ENCODE results near the gene NSD2.
A peak's percentile ranks its signal among the peaks of the same experiment; 100 is the strongest.
"Not testable (repeated sequence)": the region's sequence is repeated elsewhere in the genome, so short reads cannot be mapped to it uniquely, and the experiment has no call there.

NSD2 gene

GRCh38 chr4:1834047-1834775 is 37.0 kb upstream of the NSD2 start:
- Histone ChIP-seq H3K36me3 (ENCODE audit: control insufficient read depth in 2 of 2, insufficient read depth in 1 of 2, low read length in 2 of 2) (peaks cover 13 to 92% of the 10 kb centered on the region in 2 experiments; a peak in 2 of 3 replicates), H3K4me3 (ENCODE audit: low read depth, low read length) (no peak overlapping the region), H3K27ac (ENCODE audit: extremely low read depth, low read depth, low read length) (no peak overlapping the region), H3K9me3 (ENCODE audit: control insufficient read depth, insufficient read depth, low read depth, low read length) (no peaks in the 10 kb centered on the region), H3K4me1 (ENCODE audit: control insufficient read depth, insufficient read depth, low read length) (no peaks in the 10 kb centered on the region)
- ChIA-PET POLR2A (no interaction called here), CTCF (interaction anchor here (1.7 kb wide), 1 partner anchor 28 kb away, joined by 3 read pairs; no protein-coding TSS in a partner anchor)
- TF ChIP-seq YY1 (tag by site-specific recombination; IDR thresholded peaks at IDR 0.05): no peak
- TF ChIP-seq ZNF704 (tag by site-specific recombination; IDR thresholded peaks at IDR 0.05): no peak
- TF ChIP-seq ZBTB11 (tag by site-specific recombination; conservative IDR thresholded peaks at IDR 0.05; ENCODE audit: low read depth): no peak
- TF ChIP-seq TRIM28 (IDR thresholded peaks at IDR 0.05; ENCODE audit: borderline replicate concordance, low read length): no peak
- no peak for TF ChIP-seq REPIN1 (tag by site-specific recombination; IDR thresholded peaks at IDR 0.05; ENCODE audit: low read depth)
- peak; percentile 85 for TF ChIP-seq GLIS1 (tag by site-specific recombination; IDR thresholded peaks at IDR 0.05)
- no peak for TF ChIP-seq ZNF561 (tag by site-specific recombination; IDR thresholded peaks at IDR 0.05; ENCODE audit: borderline replicate concordance)

- H3K4me1 ChIP-seq (ENCODE audit: control insufficient read depth, insufficient read depth, low read length); H3K27ac ChIP-seq (ENCODE audit: extremely low read depth, low read depth, low read length); H3K4me3 ChIP-seq (ENCODE audit: low read depth, low read length); POLR2A ChIA-PET; H3K9me3 ChIP-seq (ENCODE audit: control insufficient read depth, insufficient read depth, low read depth, low read length): not testable (repeated sequence)
- peaks cover 13 to 89% of the 10 kb centered on the region in 2 experiments; a peak in 2 of 3 replicates for H3K36me3 ChIP-seq (ENCODE audit: control insufficient read depth in 2 of 2, insufficient read depth in 1 of 2, low read length in 2 of 2)
- CTCF ChIA-PET: interaction anchor here (0.7 to 1.1 kb wide), 2 partner anchors 75 to 359 kb away, joined by 3 read pairs; no protein-coding TSS in a partner anchor
Measured at GRCh38 chr4:1835836-1836235, 35.4 kb upstream of the NSD2 start.

- Histone ChIP-seq H3K4me3 (ENCODE audit: low read depth, low read length) (no peak overlapping the region), H3K36me3 (ENCODE audit: control insufficient read depth in 2 of 2, insufficient read depth in 1 of 2, low read length in 2 of 2) (peaks cover 13 to 89% of the 10 kb centered on the region in 2 experiments; a peak in 2 of 3 replicates), H3K27ac (ENCODE audit: extremely low read depth, low read depth, low read length) (no peak overlapping the region), H3K9me3 (ENCODE audit: control insufficient read depth, insufficient read depth, low read depth, low read length) (no peaks in the 10 kb centered on the region), H3K4me1 (ENCODE audit: control insufficient read depth, insufficient read depth, low read length) (no peaks in the 10 kb centered on the region)
- ChIA-PET CTCF (interaction anchor here (0.8 kb wide), 1 partner anchor 62 kb away, joined by 3 read pairs; no protein-coding TSS in a partner anchor), POLR2A (no interaction called here)
- TF ChIP-seq ZNF792 (tag by site-specific recombination; IDR thresholded peaks at IDR 0.05) (no peak), PRDM6 (tag by site-specific recombination; IDR thresholded peaks at IDR 0.05) (no peak), ZNF169 (tag by site-specific recombination; IDR thresholded peaks at IDR 0.05) (no peak), ZNF473 (tag by site-specific recombination; IDR thresholded peaks at IDR 0.05) (no peak), KLF8 (tag by site-specific recombination; IDR thresholded peaks at IDR 0.05) (no peak), ZNF571 (tag by site-specific recombination; IDR thresholded peaks at IDR 0.05) (no peak)
Measured at GRCh38 chr4:1836650-1837049, 34.5 kb upstream of the NSD2 start.
